Upper lobe of left lung (tissue), 6 donors: ENCODE results near the gene MSS51. TPM values are rescaled to one million over a fixed set of nuclear protein-coding genes. Genes with fewer than 3 reads are reported as not detected.

Source experiments
- ATAC-seq, 2 donors: fragments of 200-7000 bp; cut with Tn5 transposase; one replicate each; pipeline ENCODE4 v1.9.1; 2022; ENCODE audit warnings: mild to moderate bottlenecking in 2 of 2, moderate library complexity in 2 of 2; ENCODE audit not compliant: low FRiP score in 2 of 2
- DNase-seq, 2 donors: peaks; one replicate each; pipeline ENCODE4 v3.0.0-alpha.2; 2019 to 2020
- H3K27ac ChIP-seq, 4 donors: fragments of 200-600 bp; sonication (generic); one replicate each; pipeline ENCODE4 v1.5.1; 2016 to 2019
- H3K27me3 ChIP-seq, 4 donors: fragments of 200-600 bp; sonication (generic); one replicate each; pipeline ENCODE4 v1.5.1; 2017 to 2019
- H3K36me3 ChIP-seq, 4 donors: fragments of 200-600 bp; sonication (generic); one replicate each; pipeline ENCODE4 v1.5.1; 2016 to 2019
- H3K4me1 ChIP-seq, 4 donors: fragments of 200-600 bp; sonication (generic); one replicate each; pipeline ENCODE4 v1.5.1; 2018 to 2019
- H3K4me3 ChIP-seq, 4 donors: fragments of 200-600 bp; sonication (generic); one replicate each; pipeline ENCODE4 v1.5.1; 2017 to 2019; ENCODE audit warnings: mild to moderate bottlenecking in 2 of 4, moderate library complexity in 1 of 4
- H3K9me3 ChIP-seq, 4 donors: fragments of 200-600 bp; sonication (generic); one replicate each; pipeline ENCODE4 v1.5.1; 2018 to 2019
- EP300 ChIP-seq, 4 donors: sonication (generic); formaldehyde crosslinking; IDR thresholded peaks; one replicate each; pipeline ENCODE4 v1.5.1; 2017; ENCODE audit warnings: antibody characterized with exemption in 4 of 4, control low read depth in 2 of 4
- POLR2A ChIP-seq, 4 donors: fragments of 450-650 bp; IDR thresholded peaks; one replicate each; pipeline ENCODE4 v1.5.1; 2016 to 2017; ENCODE audit warnings: antibody characterized with exemption in 4 of 4, mild to moderate bottlenecking in 2 of 4
- POLR2AphosphoS5 ChIP-seq, 2 donors: sonication (generic); formaldehyde crosslinking; IDR thresholded peaks; one replicate each; pipeline ENCODE4 v1.5.1; 2017; ENCODE audit warnings: antibody characterized with exemption in 2 of 2
- WGBS, 2 donors: methylation state at CpG; one replicate each; pipeline ENCODE4 v1.1.5; 2017 to 2018; 5-methylcytosine and 5-hydroxymethylcytosine counted together
- total RNA-seq, 6 donors: library from RNA; depleted of rRNA in 4 of 6; stranded (reverse); fragments of >200 nt in 4 of 6; gene quantifications; one replicate each; pipeline versions ENCODE4 v1.1.0 to v1.2.1, GENCODE V29; 2016 to 2021
- TF ChIP-seq, protein P1 (sequence below), 6 experiments: fragments of 450-650 bp in 4 of 6; fragments of 200-600 bp in 2 of 6; sonication (generic) in 2 of 6; IDR thresholded peaks; one replicate each; pipeline ENCODE4 v1.5.1; 2016 to 2019; ENCODE audit warnings: antibody characterized with exemption in 6 of 6
- donor health status: DM: no; HTN: no; CAD: no; lungs with moderate emphysema.
- donor health status: DM: no; HTN: yes; CAD: no; lungs with severe emphysema.

Gene MSS51
- total RNA-seq, 6 donors from 2014 or later = 1.7 to 8.4 (median 3.3) TPM

- WGBS, 2 donors = 93 to 100% methylated on average over 1 of the region's 1 CpG
- H3K4me1 ChIP-seq = peaks cover 12 to 33% (median 21%) of the 10 kb centered on the region in 4 donors
Measured at GRCh38 chr10:73410897-73411296, 22.5 kb downstream of the MSS51 start.

DNA sequence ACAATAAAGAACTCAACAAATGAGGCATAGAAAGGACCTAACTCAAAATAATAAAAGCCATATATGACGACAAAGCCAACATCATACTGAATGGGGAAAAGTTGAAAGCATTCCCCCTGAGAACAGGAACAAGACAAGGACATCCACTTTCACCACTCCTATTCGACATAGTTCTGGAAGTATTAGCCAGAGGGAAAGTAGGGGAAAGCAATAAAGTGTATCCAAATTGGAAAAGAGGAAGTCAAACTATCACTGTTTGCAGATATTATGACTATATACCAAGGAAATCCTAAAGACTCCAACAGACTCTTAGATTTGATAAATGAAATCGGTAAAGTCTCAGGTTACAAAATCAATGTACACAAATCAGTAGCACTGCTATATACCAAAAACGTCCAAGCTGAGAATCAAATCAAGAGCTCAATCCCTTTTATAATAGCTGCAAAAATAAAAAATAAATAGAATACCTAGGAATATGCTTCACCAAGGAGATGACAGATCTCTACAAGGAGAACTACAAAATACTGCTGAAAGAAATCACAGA, 24.3 kb downstream of the MSS51 start:
- H3K4me1 ChIP-seq = peaks cover 12 to 36% (median 15%) of the 10 kb centered on the region in 4 donors
- H3K27me3 ChIP-seq = no peaks in the 10 kb centered on the region
- no peak overlapping the region for H3K27ac ChIP-seq
- DNase-seq (no peak), ATAC-seq (no peak)
- no peak overlapping the region for H3K4me3 ChIP-seq
- TF ChIP-seq, protein P1, sequence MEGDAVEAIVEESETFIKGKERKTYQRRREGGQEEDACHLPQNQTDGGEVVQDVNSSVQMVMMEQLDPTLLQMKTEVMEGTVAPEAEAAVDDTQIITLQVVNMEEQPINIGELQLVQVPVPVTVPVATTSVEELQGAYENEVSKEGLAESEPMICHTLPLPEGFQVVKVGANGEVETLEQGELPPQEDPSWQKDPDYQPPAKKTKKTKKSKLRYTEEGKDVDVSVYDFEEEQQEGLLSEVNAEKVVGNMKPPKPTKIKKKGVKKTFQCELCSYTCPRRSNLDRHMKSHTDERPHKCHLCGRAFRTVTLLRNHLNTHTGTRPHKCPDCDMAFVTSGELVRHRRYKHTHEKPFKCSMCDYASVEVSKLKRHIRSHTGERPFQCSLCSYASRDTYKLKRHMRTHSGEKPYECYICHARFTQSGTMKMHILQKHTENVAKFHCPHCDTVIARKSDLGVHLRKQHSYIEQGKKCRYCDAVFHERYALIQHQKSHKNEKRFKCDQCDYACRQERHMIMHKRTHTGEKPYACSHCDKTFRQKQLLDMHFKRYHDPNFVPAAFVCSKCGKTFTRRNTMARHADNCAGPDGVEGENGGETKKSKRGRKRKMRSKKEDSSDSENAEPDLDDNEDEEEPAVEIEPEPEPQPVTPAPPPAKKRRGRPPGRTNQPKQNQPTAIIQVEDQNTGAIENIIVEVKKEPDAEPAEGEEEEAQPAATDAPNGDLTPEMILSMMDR (IDR thresholded peaks at IDR 0.05) = no peak
- no peak for TF ChIP-seq POLR2AphosphoS5 (IDR thresholded peaks at IDR 0.05)
- TF ChIP-seq POLR2A (IDR thresholded peaks at IDR 0.05) = no peak
- TF ChIP-seq EP300 (IDR thresholded peaks at IDR 0.05) = no peak
- WGBS, 2 donors = 72 to 74% methylated on average over 4 of the region's 4 CpGs
- H3K9me3 ChIP-seq = no peaks in the 10 kb centered on the region
- peaks cover 0 to 8% (median 0%) of the 10 kb centered on the region in 4 donors for H3K36me3 ChIP-seq

More at GRCh38 chr10:73410897-73411296, 22.5 kb downstream of the MSS51 start:
- ATAC-seq (no peak), DNase-seq (no peak)
- Histone ChIP-seq H3K27ac (no peak overlapping the region), H3K4me3 (no peak overlapping the region), H3K9me3 (no peaks in the 10 kb centered on the region), H3K36me3 (peaks cover 0 to 8% (median 0%) of the 10 kb centered on the region in 4 donors), H3K27me3 (no peaks in the 10 kb centered on the region)
- no peak for TF ChIP-seq EP300 (IDR thresholded peaks at IDR 0.05)
- TF ChIP-seq, protein P1 (IDR thresholded peaks at IDR 0.05) = no peak
- no peak for TF ChIP-seq POLR2A (IDR thresholded peaks at IDR 0.05)
- no peak for TF ChIP-seq POLR2AphosphoS5 (IDR thresholded peaks at IDR 0.05)

DNA sequence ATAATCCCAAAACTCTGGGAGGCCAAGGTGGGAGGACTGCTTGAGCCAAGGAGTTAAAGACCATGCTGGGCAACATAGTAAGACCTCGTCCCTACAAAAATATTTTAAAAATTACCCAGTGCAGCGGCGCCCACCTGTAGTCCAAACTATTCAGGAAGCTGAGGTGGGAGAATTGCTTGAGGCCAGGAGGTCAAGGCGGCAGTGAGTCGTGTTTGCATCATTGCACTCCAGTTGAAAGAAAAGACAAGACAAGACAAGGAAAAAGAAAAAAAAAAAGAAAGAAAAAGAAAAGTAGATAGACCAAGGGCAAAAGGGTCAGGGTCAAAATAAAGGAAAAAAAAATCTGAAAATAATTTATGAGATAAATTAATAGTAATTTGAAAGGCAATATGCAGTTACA, 25.3 kb downstream of the MSS51 start:
- H3K4me1 ChIP-seq = peaks cover 12 to 34% (median 15%) of the 10 kb centered on the region in 4 donors
- no peak overlapping the region for H3K27ac ChIP-seq
- no peak overlapping the region for H3K4me3 ChIP-seq
- WGBS, 2 donors = 91 to 96% methylated on average over 5 of the region's 5 CpGs
- no peaks in the 10 kb centered on the region for H3K27me3 ChIP-seq
- peaks cover 0 to 8% (median 0%) of the 10 kb centered on the region in 4 donors for H3K36me3 ChIP-seq
- no peaks in the 10 kb centered on the region for H3K9me3 ChIP-seq
- ATAC-seq = no peak
- DNase-seq = no peak
- no peak for TF ChIP-seq POLR2A (IDR thresholded peaks at IDR 0.05)
- TF ChIP-seq POLR2AphosphoS5 (IDR thresholded peaks at IDR 0.05) = no peak
- TF ChIP-seq EP300 (IDR thresholded peaks at IDR 0.05) = no peak
- TF ChIP-seq, protein P1 (IDR thresholded peaks at IDR 0.05) = no peak

DNA sequence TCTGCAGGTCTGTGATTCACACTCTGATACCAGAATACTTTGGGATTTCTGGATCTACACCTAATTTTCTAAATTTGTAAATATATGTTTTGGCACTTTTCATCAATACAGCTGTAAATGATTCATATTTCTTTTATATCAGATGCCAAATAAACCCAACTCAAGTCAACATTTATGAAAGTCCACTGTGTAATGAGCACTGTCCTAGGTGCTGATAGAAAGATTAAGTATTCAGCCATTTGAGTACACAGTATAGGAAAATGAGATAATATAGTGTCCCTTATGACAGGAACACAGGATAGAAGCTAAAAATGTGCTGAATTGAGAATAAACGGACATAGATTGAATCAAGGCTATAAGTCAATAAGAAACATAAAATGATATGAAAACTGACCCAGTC, 25.9 kb downstream of the MSS51 start:
- no peak for ATAC-seq

More for the DNA sequence above, 25.9 kb downstream of the MSS51 start:
- H3K4me3 ChIP-seq = no peak overlapping the region
- no peak overlapping the region for H3K27ac ChIP-seq
- WGBS, 2 donors = 96% methylated on average over 1 of the region's 1 CpG
- no peaks in the 10 kb centered on the region for H3K9me3 ChIP-seq
- DNase-seq = no peak
- H3K36me3 ChIP-seq = peaks cover 0 to 8% (median 0%) of the 10 kb centered on the region in 4 donors
- TF ChIP-seq POLR2AphosphoS5 (IDR thresholded peaks at IDR 0.05) (no peak), POLR2A (IDR thresholded peaks at IDR 0.05) (no peak), EP300 (IDR thresholded peaks at IDR 0.05) (no peak)
- TF ChIP-seq, protein P1 (IDR thresholded peaks at IDR 0.05) = no peak
- H3K4me1 ChIP-seq = peaks cover 7 to 28% (median 10%) of the 10 kb centered on the region in 4 donors
- H3K27me3 ChIP-seq = no peaks in the 10 kb centered on the region
